ENCODE measurements around the gene EEFSEC. TPM values are rescaled to one million over a fixed set of nuclear protein-coding genes. Genes with fewer than 3 reads are reported as not detected.

EEFSEC gene
- polyA plus RNA-seq, 1 experiment: 16.3 TPM

DNA sequence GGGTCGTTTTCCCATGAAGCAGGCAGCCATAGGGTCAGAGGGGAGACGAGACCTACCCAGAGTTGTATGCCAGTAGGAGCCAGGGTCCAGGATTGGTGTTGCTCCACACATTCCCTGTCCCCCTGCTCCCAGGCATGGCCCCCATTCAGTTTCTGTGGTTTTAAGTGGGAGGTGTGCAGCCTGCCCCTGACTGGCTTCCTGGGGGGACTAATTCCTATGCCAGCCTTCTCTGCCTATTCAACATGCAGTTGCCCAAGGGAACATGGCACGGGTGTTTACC, 126.3 kb downstream of the EEFSEC start:
- no peak for TF ChIP-seq CTCF (IDR thresholded peaks at IDR 0.05; ENCODE audit: insufficient read depth, low read depth, low read length)
- CTCF ChIA-PET: interaction anchor here (1.1 to 1.2 kb wide), 3 partner anchors 14 to 109 kb away, joined by 3 to 4 read pairs (median 3); no protein-coding TSS in a partner anchor
- H3K4me3 ChIP-seq (ENCODE audit: low read depth, low read length): no peak overlapping the region
- POLR2A ChIA-PET: no interaction called here
- H3K36me3 ChIP-seq (ENCODE audit: control insufficient read depth, insufficient read depth, low read length): no peaks in the 10 kb centered on the region
- no peak for DNase-seq (ENCODE audit: low read depth)
- no peaks in the 10 kb centered on the region for H3K27me3 ChIP-seq (ENCODE audit: control insufficient read depth, insufficient read depth, low read length)

DNA sequence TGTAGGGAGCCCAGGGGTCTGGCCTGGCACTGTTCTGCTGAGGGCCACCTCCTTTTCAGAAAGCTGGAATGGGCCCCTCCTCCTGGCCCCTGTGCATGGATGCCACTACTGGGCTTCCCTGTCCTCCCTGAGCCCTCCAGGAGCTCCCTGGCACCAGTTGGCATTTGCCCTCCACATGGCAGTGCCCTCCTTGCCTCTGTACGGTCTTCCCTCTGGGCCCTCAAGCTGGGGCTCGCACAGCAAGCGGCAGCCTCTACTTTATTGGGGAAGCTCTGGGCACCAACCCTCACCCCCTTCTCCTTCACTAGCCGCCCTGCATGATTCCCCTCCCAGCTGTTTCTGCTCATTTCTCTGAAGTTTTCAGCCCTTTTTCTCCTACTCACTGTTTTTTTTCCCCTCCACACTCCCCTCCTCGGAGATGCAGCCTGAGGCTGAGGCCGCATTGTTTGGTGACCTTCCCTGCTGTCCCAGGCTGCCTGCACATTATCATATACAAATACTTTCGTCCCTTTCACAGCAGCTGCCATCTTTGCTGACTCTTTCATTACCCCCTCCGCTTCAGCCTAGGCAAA, 127.3 kb downstream of the EEFSEC start:
- POLR2A ChIA-PET: no interaction called here

DNA sequence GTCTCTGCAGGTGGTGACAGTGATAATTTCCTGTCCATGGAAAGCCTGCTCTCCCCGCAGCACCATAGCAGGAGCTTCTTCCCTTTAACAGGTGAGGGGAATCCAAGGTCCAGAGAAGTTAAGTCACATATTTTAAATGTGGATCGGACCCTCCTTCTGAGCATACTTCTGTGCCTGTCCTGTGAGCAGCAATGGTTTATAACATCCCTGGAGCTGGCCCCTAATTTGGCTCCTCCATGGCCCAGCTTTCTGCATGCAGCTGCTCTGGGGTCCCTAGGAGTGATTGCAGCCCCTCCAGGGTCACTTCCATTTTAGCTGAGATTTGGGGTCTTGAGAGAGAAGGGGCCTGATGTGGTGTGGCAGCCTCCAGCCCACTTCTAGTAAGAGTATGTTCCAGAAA, 127.8 kb downstream of the EEFSEC start:
- ChIA-PET CTCF (interaction anchor here (0.8 kb wide), 1 partner anchor 110 kb away, joined by 3 read pairs; no protein-coding TSS in a partner anchor), POLR2A (no interaction called here)
- no peaks in the 10 kb centered on the region; the same call in 1 of the 2 replicates for H3K36me3 ChIP-seq (ENCODE audit: control insufficient read depth, insufficient read depth, low read length)
- TF ChIP-seq CTCF (IDR thresholded peaks at IDR 0.05; ENCODE audit: insufficient read depth, low read depth, low read length): no peak
- no peaks in the 10 kb centered on the region for H3K27me3 ChIP-seq (ENCODE audit: control insufficient read depth, insufficient read depth, low read length)
- H3K4me3 ChIP-seq (ENCODE audit: low read depth, low read length): no peak overlapping the region
- DNase-seq (ENCODE audit: low read depth): no peak

More for the DNA sequence above, 127.3 kb downstream of the EEFSEC start:
- H3K36me3 ChIP-seq (ENCODE audit: control insufficient read depth, insufficient read depth, low read length): no peaks in the 10 kb centered on the region; the same call in 1 of the 2 replicates
- H3K27me3 ChIP-seq (ENCODE audit: control insufficient read depth, insufficient read depth, low read length): no peaks in the 10 kb centered on the region
- DNase-seq (ENCODE audit: low read depth): no peak
- no peak for TF ChIP-seq CTCF (IDR thresholded peaks at IDR 0.05; ENCODE audit: insufficient read depth, low read depth, low read length)
- no peak overlapping the region for H3K4me3 ChIP-seq (ENCODE audit: low read depth, low read length)
- CTCF ChIA-PET: interaction anchor here (1.1 to 1.2 kb wide), 2 partner anchors 13 to 110 kb away, joined by 3 read pairs; no protein-coding TSS in a partner anchor

DNA sequence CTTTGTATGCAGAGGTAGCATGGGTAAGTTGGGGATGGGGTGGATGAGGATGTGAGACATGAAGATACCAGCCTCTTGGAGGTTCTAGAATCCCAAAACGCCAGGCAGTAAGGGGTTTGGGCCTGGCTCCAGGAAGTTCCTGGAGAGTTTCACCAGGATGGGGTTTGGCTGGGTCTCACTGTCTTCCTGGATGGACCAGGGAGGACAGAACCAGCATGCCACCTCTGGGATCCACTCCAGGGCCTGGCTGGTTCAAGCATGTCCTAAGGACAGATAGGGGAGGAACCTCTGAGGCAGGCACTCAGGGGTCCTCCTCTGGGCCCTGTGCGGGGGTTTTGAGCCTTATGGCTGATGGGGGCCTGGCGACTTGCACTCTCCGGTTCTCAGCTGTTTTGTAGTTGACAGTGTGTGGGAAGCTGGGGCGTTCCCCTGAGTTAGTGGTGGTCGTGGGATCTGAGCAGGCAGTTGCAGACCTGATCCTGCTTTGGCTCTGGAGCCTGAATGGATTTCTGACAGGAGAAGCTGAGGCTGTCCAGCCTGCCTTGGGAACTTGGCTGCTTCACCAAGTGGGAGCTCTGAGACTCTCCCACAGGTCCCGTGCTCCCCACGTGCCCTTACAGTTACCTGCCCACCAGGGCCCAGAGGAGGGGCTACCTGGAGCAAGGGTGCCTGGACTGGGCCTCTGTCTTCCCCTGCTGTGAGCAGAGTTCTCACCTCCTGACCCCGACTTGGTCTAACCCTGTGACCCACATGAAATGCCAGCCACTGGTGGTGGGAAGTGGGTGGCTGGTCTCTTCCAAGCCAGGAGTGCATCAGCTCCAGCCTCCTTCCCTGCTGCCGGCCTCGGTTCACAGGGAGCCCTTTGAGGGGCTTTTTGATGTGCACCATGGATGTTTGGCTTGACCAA, 128.4 kb downstream of the EEFSEC start:
- Histone ChIP-seq H3K4me3 (ENCODE audit: low read depth, low read length) (no peak overlapping the region), H3K36me3 (ENCODE audit: control insufficient read depth, insufficient read depth, low read length) (no peaks in the 10 kb centered on the region; the same call in 1 of the 2 replicates), H3K27me3 (ENCODE audit: control insufficient read depth, insufficient read depth, low read length) (no peaks in the 10 kb centered on the region)
- no peak for DNase-seq (ENCODE audit: low read depth)
- TF ChIP-seq CTCF (IDR thresholded peaks at IDR 0.05; ENCODE audit: insufficient read depth, low read depth, low read length): no peak
- ChIA-PET POLR2A (no interaction called here), CTCF (interaction anchor here (0.6 to 1.0 kb wide), 3 partner anchors 8 to 111 kb away, joined by 3 read pairs; no protein-coding TSS in a partner anchor)

Data from BJ (cell line).